ENCODE measurements around the gene ERF. TPM values are rescaled to one million over a fixed set of nuclear protein-coding genes. Genes with fewer than 3 reads are reported as not detected.

ERF gene
- polyA plus RNA-seq, 1 of the 3 experiments (the other 2 are of a cell fraction): 89.6 TPM

DNA sequence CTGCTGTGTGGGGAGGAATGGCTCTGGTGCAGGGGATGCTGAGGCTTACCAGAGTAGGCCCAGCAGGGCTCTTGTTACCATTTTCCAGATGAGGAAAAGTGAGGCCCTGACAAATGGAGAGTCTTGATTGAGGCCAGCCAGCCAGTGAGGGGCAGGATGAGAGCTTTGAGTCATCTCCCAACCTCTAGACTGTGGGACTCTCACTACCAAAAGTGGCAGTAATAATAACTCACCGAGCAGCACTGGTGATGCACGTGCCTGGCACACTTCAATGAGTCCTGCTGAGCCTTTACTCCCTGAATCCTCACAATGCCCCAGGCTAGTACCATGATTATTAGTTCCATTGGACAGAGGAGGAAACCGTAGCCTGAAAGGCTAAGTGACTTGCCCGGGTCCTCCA is 21.9 kb upstream of the ERF start:
- no peaks in the 10 kb centered on the region for H3K9me3 ChIP-seq
- H3K4me2 ChIP-seq: 0 out of 2 replicates have a peak overlapping the region, but pooled peaks have one; percentile 33
- WGBS (ENCODE audit: low lambda C conversion rate): 72% methylated on average over 2 of the region's 4 CpGs
- H3F3A ChIP-seq (replicated peaks; ENCODE audit: insufficient read depth): peaks cover 39% of the 10 kb centered on the region
- no peaks in the 10 kb centered on the region for H3K9me2 ChIP-seq
- POLR2A ChIA-PET: interaction anchor here (3.9 to 4.2 kb wide), 2 partner anchors 30 to 33 kb away, joined by 28 to 35 read pairs; partner anchors contain the start of gene GSK3A
- peaks cover 76% of the 10 kb centered on the region for H3K79me2 ChIP-seq (ENCODE audit: insufficient read depth)
- H2AFZ ChIP-seq (ENCODE audit: low read depth): no peak overlapping the region
- H3K27me3 ChIP-seq (ENCODE audit: insufficient read depth): no peaks in the 10 kb centered on the region
- peak overlapping the region; percentile 93 to 96; a peak in 3 of 4 replicates for H3K27ac ChIP-seq (ENCODE audit: low read depth in 2 of 2, low read length in 1 of 2)
- H3K36me3 ChIP-seq (replicated peaks in 1 of 2; ENCODE audit: control insufficient read depth in 1 of 2, insufficient read depth in 2 of 2, low read length in 1 of 2): peaks cover 13 to 38% of the 10 kb centered on the region in 2 experiments
- H3K9ac ChIP-seq: no peak overlapping the region
- H4K20me1 ChIP-seq (ENCODE audit: insufficient read depth): no peaks in the 10 kb centered on the region
- TF ChIP-seq GATA2 (CRISPR knock-in tag; IDR thresholded peaks at IDR 0.05): no peak
- TF ChIP-seq TCF12 (IDR thresholded peaks at IDR 0.05): no peak
- DNase-seq: no peak
- peaks cover 37 to 57% of the 10 kb centered on the region in 2 experiments; a peak in 3 of 4 replicates for H3K4me1 ChIP-seq (ENCODE audit: control insufficient read depth in 1 of 2, insufficient read depth in 2 of 2, low read depth in 1 of 2, low read length in 1 of 2)
- no peak overlapping the region for H3K4me3 ChIP-seq (ENCODE audit: low read depth in 2 of 2, low read length in 1 of 2)
- CTCF ChIA-PET: interaction anchor here (4.2 to 7.1 kb wide), 2 partner anchors 16 to 31 kb away, joined by 60 to 205 read pairs; partner anchors contain the start of gene GSK3A

- H3K4me3 ChIP-seq (ENCODE audit: low read depth in 2 of 2, low read length in 1 of 2): no peak overlapping the region
- H3K4me1 ChIP-seq (ENCODE audit: control insufficient read depth in 1 of 2, insufficient read depth in 2 of 2, low read depth in 1 of 2, low read length in 1 of 2): peaks cover 35 to 57% of the 10 kb centered on the region in 2 experiments; a peak in 3 of 4 replicates
- H3K27me3 ChIP-seq (ENCODE audit: insufficient read depth): no peaks in the 10 kb centered on the region
- 86% methylated on average over 3 of the region's 3 CpGs for WGBS (ENCODE audit: low lambda C conversion rate)
- no peaks in the 10 kb centered on the region for H3K9me2 ChIP-seq
- peaks cover 33% of the 10 kb centered on the region for H3F3A ChIP-seq (replicated peaks; ENCODE audit: insufficient read depth)
- CTCF ChIA-PET: interaction anchor here (7.1 kb wide), 1 partner anchor 30 kb away, joined by 205 read pairs; the partner anchor contains the start of gene GSK3A
- H3K27ac ChIP-seq (ENCODE audit: low read depth in 2 of 2, low read length in 1 of 2): peak overlapping the region; percentile 93 to 96; a peak in 3 of 4 replicates
- no peaks in the 10 kb centered on the region for H4K20me1 ChIP-seq (ENCODE audit: insufficient read depth)
- no peak overlapping the region for H2AFZ ChIP-seq (ENCODE audit: low read depth)
- peaks cover 81% of the 10 kb centered on the region for H3K79me2 ChIP-seq (ENCODE audit: insufficient read depth)
- H3K9me3 ChIP-seq: no peaks in the 10 kb centered on the region
- TF ChIP-seq FOXM1 (IDR thresholded peaks at IDR 0.05; ENCODE audit: low read depth) (no peak), CHD2 (IDR thresholded peaks at IDR 0.05; ENCODE audit: low read length, partially characterized antibody) (no peak), CTCF (IDR thresholded peaks at IDR 0.05) (no peak), RXRA (IDR thresholded peaks at IDR 0.05; ENCODE audit: borderline replicate concordance, low read depth) (no peak), REST (IDR thresholded peaks at IDR 0.05; ENCODE audit: low read depth, low read length) (no peak), NRF1 (IDR thresholded peaks at IDR 0.05; ENCODE audit: low read depth, low read length) (no peak), RCOR1 (IDR thresholded peaks at IDR 0.05; ENCODE audit: low read length) (no peak), TEAD4 (IDR thresholded peaks at IDR 0.05; ENCODE audit: borderline replicate concordance, insufficient read depth) (no peak), GATA2 (CRISPR knock-in tag; IDR thresholded peaks at IDR 0.05) (no peak), GABPA (IDR thresholded peaks at IDR 0.05; ENCODE audit: low read depth) (no peak), TCF12 (IDR thresholded peaks at IDR 0.05) (no peak), EZH2phosphoT487 (IDR thresholded peaks at IDR 0.05; ENCODE audit: borderline replicate concordance, low read depth) (no peak), FOXJ3 (CRISPR knock-in tag; IDR thresholded peaks at IDR 0.05) (no peak), MEF2A (IDR thresholded peaks at IDR 0.05; ENCODE audit: borderline replicate concordance, low read depth) (no peak), JUND (IDR thresholded peaks at IDR 0.05) (no peak), EP300 (IDR thresholded peaks at IDR 0.05; ENCODE audit: borderline replicate concordance in 1 of 2, low read depth in 1 of 2, low read length in 1 of 2) (no peak)
- TF ChIP-seq, protein P1, sequence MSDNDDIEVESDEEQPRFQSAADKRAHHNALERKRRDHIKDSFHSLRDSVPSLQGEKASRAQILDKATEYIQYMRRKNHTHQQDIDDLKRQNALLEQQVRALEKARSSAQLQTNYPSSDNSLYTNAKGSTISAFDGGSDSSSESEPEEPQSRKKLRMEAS (IDR thresholded peaks at IDR 0.05; ENCODE audit: low read depth): no peak
- TF ChIP-seq, protein P2, sequence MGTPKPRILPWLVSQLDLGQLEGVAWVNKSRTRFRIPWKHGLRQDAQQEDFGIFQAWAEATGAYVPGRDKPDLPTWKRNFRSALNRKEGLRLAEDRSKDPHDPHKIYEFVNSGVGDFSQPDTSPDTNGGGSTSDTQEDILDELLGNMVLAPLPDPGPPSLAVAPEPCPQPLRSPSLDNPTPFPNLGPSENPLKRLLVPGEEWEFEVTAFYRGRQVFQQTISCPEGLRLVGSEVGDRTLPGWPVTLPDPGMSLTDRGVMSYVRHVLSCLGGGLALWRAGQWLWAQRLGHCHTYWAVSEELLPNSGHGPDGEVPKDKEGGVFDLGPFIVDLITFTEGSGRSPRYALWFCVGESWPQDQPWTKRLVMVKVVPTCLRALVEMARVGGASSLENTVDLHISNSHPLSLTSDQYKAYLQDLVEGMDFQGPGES (IDR thresholded peaks at IDR 0.05; ENCODE audit: low read depth, low read length): no peak
- POLR2A ChIA-PET: no interaction called here
- peak overlapping the region; percentile 33; the same call in 1 of the 2 replicates for H3K4me2 ChIP-seq
- H3K36me3 ChIP-seq (replicated peaks in 1 of 2; ENCODE audit: control insufficient read depth in 1 of 2, insufficient read depth in 2 of 2, low read length in 1 of 2): peaks cover 13 to 39% of the 10 kb centered on the region in 2 experiments
- no peak overlapping the region for H3K9ac ChIP-seq
- no peak for DNase-seq
Measured at GRCh38 chr19:42276284-42276683, 21.4 kb upstream of the ERF start.

All from SK-N-SH (cell line).